22Rv1 (cell line): Measurements from ENCODE around the gene FILIP1L.

Experiments used
- ZFX ChIP-seq: fragments of 450-650 bp; IDR thresholded peaks from 2 replicates; pipeline ENCODE4 v1.6.1; 2017; ENCODE audit warnings: antibody characterized with exemption, borderline replicate concordance
- TF ChIP-seq, protein P1 (sequence below): fragments of 450-650 bp; IDR thresholded peaks from 2 replicates; pipeline ENCODE4 v1.5.1; 2017; ENCODE audit warnings: mild to moderate bottlenecking

DNA sequence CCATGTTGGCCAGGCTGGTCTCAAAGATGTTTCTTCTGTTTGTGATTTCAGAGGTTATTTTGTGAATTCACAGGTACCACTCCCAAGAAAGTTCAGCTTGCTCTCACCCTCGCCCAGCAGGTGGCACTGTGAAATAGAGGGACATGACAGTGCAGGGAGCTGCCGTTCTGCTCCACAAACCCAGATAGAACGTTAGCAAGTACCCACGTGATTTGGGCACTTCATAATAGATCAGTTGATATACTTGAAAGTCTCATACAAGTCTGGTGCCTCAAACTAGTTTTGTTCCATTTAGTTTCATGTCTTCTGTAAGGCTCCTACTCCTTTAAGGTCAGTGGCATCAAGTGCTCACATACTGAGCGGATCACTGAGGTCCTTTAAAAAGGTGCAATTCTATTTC lies 45.5 kb downstream of the FILIP1L start:
- TF ChIP-seq, protein P1, sequence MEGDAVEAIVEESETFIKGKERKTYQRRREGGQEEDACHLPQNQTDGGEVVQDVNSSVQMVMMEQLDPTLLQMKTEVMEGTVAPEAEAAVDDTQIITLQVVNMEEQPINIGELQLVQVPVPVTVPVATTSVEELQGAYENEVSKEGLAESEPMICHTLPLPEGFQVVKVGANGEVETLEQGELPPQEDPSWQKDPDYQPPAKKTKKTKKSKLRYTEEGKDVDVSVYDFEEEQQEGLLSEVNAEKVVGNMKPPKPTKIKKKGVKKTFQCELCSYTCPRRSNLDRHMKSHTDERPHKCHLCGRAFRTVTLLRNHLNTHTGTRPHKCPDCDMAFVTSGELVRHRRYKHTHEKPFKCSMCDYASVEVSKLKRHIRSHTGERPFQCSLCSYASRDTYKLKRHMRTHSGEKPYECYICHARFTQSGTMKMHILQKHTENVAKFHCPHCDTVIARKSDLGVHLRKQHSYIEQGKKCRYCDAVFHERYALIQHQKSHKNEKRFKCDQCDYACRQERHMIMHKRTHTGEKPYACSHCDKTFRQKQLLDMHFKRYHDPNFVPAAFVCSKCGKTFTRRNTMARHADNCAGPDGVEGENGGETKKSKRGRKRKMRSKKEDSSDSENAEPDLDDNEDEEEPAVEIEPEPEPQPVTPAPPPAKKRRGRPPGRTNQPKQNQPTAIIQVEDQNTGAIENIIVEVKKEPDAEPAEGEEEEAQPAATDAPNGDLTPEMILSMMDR = peak; percentile 76
- no peak for TF ChIP-seq ZFX
